CD4-positive, alpha-beta T cell treated with Interleukin-4 for 4 hours (primary cell): ENCODE measurements around the gene SFTA2.
"Not testable (repeated sequence)": the region's sequence is repeated elsewhere in the genome, so short reads cannot be mapped to it uniquely, and the experiment has no call there.

Experiments used
- DNase-seq: peaks from one replicate; pipeline ENCODE4 v3.0.0-alpha.2; 2020

The SFTA2 gene

DNA sequence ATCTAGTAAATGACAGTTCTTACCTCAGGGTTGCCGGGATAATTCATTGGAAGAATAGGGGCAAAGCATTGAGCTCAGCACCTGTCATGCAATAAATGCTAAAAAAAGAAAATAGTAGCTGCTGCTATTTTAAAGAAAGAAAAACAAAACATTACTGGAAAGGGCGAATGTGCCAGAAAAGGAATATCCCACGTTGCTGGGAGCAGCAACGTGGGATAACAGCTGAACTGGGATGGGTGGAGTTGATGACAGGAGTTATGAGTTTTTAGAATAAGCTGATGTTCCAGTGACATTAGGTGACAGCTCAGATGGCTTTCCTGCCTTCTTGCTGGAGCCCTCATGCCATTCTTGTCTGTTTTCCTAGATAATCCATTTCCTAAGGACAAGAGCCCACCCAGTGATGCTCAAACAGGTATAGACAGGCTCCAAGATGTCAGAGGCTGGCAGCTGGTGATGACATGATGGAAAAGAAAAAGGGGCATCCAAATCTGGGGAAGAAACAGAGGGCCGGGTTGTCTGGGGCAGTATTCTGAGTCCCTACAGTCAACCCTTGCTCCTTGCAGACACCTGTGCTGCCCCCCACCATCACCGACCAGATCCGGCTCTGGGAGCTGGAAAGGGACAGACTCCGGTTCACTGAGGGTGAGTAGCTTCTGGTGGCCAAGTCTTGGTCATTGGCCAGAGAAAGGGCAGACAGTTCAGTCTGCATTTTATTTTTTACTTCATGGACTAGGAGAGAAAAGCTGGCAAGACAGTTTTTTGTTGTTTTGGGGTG is 19.0 kb downstream of the SFTA2 start:
- no peak for DNase-seq

DNA sequence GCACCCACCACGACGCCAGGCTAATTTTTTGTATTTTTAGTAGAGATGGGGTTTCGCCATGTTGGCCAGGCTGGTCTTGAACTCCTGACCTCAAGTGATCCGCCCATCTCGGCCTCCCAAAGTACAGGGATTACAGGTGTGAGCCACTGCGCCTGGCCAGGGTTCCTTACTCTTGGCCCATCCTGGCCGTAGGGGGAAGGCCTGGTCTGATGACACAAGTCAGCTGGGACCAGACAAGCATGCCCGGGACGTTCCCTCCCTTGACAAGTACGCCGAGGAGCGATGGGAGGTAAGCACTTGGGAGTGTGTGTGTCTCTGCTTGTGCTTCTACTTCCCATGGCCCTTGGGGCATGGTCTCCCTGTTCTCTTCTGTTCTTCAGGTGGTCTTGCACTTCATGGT is 21.5 kb downstream of the SFTA2 start:
- not testable (repeated sequence) for DNase-seq

DNA sequence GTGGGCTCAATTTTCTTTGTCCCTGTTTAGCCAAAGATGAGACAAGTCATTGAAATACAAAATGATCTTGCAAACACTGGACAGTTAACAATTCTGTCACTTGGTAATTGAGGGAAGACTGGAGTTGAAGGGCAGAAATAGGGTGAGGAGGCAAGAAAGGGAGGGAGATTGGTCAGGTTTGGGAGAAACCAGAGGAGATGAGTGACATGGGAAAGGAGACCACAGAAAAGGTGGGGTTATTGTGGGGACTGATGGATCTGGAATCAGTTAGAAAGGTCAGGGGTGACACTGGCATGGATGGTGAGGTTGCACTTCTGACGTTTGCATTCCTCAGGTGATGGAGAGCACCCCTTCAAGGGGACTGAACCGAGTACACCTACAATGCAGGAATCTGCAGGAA is 23.3 kb downstream of the SFTA2 start:
- DNase-seq: no peak

DNA sequence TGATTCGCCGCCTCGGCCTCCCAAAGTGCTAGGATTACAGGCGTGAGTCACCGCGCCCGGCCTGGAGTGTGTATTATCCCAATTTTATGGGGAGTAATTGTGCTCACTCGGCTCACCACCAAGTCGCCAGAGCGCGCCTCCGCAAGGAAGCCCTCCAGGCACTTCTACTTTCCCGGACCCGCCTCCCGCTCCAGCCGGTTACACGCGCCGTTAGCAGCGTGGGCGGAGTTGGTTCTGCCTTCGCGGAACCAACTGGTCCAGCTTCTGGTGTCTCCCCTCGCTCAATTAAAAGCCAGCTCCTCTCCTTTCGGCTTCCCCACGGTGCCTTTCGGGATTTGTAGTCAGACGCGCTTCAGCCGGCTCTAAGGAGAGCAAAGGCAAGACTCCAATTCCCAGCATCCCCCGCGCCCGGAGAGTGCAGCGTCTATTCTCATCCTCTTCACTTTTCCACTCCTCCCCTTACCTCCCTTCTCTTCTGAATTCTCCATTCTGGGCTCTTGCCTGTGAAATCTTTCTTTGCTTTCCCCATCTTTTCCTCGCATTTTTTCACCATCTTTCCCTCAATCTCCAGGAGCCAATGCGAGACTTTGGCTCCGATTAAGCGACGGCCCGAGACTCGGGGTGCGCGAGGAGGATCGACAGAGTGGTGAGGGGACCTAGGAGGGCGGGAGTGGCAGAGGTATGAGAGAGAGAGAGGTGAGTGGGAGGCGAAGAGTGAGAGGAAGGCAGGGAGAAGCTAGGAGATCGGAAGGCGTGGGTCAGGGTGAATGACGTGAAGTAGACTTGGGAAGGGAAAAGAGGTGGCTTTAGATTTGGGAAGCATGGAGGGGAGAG is 24.0 kb downstream of the SFTA2 start, which contains the start of gene GTF2H4:
Gene GTF2H4, plus strand, starts transcription at position 450 of the 834 bp plus-strand sequence.
- peak; percentile 96 for DNase-seq

DNA sequence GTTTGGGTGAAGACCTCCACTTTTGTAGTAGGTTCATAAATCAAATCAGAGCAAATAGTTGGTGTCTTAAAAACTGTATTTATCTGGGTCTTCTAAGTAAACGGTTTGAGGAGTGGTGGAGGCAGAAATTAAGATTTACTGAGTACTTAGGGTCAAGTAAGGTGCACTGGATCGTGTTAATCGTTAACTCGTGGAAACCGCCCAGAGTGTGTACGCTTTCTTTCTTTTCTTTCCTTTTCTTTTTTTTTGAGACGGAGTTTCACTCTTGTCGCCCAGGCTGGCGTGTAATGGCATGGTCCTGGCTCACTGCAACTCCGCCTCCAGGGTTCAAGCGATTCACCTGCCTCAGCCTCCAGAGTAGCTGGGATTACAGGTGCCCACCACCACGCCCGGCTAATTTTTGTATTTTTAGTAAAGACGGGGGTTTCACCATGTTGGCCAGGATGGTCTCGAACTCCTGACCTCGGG is 24.6 kb downstream of the SFTA2 start:
- DNase-seq: not testable (repeated sequence)

DNA sequence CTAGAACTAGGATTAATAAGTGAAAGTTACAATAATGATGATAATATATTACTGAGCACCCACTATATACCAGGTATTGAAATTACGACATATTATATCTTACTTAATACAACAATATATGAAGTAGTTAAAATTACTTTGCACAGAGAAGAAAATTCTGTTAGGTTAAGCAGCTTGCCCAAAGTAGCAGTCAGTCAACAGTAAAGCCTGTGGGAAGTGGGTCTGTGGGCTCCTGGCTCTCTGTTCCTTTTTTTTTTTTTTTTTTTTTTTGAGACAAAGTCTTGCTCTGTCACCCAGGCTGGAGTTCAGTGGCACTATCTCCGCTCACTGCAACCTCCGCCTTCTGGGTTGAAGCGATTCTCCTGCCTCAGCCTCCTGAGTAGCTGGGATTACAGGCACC is 28.7 kb downstream of the SFTA2 start:
- DNase-seq: no peak

DNA sequence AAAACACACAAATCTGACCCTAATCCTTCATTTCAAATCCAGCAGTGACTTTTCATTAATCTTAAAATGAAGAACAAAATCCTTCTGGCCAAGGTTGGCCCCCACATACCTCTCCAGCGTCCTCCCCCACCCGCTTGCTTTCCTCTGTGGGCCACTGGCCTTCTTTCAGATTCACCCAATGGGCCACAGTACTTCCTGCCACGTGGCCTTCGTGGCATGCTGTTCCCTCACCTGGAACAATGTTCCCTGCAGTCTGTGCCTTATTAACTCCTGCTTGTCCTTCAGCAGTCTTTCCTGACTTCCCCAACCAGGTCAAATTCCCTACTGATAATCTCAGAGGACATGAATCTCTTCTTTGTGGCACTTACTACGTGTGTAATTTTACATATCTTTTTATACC is 29.3 kb downstream of the SFTA2 start:
- DNase-seq: no peak

DNA sequence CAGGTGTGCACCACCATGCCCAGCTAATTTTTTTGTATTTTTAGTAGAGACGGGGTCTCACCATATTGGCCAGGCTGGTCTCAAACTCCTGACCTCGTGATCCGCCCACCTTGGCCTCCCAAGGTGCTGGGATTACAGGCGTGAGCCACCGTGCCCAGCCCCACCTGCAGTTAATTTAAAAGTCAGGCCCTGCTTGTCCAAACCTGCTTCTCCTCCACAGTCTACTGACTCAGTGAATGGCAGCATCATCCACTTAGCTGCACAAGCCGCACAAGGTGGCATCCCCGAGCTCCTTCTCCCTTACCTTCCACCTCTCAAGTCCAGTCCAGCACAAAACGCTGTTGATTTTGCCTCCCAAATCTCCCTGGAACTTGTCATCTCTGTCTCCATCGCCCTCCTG is 29.8 kb downstream of the SFTA2 start:
- not testable (repeated sequence) for DNase-seq

DNA sequence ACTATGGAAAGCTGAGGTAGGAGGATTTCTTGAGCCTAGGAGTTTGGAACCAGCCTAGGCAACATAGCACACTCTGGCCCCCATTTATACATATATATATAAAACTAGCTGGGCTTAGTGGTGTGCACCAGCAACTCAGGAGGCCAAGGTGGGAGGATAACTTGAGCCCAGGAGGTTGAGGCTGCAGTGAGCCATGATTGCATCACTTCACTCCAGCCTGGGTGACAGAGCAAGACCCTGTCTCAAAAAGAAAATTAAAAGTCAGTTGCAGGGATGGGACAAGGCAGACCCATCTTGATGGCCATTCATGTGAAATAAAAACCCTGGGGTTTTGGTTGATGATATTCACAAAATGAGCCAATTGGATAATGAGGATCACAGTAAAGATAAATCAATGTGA is 30.5 kb downstream of the SFTA2 start:
- DNase-seq: no peak

DNA sequence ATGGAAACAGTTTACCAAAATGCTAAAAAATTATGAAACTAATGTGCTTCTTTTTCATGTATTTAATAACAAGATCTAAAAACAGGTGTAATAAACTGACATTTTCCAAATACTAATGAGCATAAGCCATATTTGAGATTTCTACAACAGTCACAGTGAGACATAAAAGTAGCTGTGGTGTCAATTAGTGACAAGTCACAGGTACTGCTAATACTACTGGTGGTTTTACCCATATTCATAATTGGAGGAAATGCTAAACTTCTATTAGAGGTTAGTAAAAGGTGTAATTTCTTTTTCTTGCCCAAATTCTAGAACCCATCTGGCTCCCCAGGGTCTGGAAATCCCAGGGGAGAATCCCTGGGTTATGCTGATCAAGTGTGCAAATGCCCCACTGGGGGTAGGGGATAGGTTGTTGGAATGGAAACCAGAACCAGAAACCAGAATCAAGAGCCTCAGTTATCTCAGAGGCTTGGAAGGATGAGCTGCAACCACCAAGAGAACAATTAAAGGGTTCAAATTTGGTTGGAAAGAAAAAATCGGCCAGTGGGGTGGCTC is 31.0 kb downstream of the SFTA2 start:
- no peak for DNase-seq

DNA sequence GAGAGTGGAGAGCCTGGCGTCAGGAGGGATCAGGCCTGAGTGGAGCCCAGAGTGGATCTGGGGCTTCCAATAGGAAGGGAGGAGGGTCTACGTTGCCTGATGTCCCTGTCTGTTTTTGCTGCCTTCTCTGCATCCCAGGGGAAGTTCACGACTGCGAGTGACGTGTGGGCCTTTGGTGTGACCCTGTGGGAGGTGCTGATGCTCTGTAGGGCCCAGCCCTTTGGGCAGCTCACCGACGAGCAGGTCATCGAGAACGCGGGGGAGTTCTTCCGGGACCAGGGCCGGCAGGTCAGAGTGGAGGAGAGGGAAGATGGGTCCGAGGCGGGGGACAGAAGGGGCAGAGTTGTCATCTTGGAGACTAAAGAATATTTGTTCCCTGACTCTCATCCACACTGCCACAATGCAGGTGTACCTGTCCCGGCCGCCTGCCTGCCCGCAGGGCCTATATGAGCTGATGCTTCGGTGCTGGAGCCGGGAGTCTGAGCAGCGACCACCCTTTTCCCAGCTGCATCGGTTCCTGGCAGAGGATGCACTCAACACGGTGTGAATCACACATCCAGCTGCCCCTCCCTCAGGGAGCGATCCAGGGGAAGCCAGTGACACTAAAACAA is 33.1 kb downstream of the SFTA2 start:
- DNase-seq: no peak

DNA sequence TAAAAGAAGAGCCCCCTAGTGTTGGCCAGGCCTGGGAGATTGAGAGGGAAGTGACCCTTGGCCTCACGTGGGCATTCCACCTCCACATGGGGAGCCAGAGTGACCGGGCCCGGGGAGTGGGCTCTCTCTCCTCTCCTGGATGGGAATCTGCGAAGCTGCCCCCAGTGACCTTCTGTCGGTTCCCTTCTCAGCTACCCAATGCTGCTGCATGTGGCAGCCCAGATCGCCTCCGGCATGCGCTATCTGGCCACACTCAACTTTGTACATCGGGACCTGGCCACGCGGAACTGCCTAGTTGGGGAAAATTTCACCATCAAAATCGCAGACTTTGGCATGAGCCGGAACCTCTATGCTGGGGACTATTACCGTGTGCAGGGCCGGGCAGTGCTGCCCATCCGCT is 34.1 kb downstream of the SFTA2 start:
- no peak for DNase-seq

DNA sequence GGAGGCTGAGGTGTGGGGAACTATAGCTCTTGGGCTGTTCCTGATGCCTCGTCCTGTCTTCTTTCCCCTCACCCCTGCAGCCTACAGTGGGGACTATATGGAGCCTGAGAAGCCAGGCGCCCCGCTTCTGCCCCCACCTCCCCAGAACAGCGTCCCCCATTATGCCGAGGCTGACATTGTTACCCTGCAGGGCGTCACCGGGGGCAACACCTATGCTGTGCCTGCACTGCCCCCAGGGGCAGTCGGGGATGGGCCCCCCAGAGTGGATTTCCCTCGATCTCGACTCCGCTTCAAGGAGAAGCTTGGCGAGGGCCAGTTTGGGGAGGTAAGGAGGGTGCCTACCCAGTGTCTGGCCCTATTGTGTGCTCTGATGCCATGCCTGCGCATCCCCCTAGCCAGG is 35.4 kb downstream of the SFTA2 start:
- DNase-seq: no peak

DNA sequence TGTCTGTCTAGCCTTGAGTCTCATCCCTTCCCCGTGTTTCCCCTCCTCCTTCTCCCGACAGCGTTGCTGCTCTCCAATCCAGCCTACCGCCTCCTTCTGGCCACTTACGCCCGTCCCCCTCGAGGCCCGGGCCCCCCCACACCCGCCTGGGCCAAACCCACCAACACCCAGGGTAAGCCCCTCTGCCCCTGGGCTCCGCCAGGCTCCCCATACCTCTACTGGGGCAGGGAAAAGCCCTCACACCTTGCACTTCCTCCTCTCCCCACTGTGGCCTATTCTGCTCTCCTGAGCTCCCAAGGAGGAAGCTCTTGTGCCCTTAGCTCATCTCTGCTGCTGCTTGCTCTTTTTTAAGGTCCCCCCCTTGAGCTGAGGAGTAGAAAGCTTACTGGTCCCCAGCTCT is 36.6 kb downstream of the SFTA2 start:
- no peak for DNase-seq

DNA sequence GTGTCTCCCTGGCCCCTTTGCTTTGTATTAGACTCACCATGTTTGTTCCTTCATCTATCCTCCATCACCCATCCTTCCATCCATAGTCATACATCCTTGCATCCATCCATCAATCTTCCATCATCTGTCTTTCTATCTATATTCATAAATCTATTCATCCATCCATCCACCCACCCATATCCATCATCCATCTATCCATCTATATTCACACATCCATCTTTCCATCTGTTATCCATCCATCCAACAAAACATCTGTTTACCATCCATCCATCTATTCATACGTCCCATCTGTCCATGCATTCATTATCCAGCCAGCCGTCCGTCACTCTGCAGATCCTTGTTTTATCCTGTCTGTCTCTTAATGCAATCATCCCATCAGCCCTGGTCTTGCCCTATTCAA is 37.0 kb downstream of the SFTA2 start:
- no peak for DNase-seq

DNA sequence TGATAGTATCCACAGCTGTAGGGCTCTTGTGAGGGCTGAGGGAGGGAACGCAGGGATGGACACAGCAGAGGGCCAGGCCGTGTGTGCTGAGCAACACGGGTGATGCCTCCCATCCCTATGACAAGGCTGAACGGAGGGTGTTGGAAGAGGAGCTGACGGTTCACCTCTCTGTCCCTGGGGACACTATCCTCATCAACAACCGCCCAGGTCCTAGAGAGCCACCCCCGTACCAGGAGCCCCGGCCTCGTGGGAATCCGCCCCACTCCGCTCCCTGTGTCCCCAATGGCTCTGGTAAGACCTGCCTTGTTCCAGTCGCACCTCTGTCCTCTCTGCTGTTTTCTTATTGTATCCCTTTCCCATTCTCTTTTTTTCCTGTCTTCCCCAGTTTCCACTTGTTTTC is 37.6 kb downstream of the SFTA2 start:
- DNase-seq: no peak

DNA sequence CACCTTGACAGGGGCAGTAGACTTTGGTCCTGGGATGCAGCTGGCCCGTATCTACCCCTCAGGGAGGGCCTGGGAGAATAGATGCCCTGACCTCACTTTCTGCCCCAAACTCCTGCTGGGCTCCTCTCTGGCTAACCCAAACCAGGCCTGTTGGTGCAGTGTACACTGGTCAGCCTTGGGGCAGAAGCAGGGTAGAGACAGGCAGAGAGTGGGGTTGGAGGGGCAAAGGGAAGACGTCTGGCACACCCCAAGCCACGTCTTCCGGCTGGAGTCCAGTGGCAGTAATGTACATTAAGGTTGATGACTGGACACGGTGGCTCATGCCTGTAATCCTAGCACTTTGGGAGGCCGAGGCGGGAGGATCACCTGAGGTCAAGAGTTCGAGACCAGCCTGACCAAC is 38.3 kb downstream of the SFTA2 start:
- no peak for DNase-seq

DNA sequence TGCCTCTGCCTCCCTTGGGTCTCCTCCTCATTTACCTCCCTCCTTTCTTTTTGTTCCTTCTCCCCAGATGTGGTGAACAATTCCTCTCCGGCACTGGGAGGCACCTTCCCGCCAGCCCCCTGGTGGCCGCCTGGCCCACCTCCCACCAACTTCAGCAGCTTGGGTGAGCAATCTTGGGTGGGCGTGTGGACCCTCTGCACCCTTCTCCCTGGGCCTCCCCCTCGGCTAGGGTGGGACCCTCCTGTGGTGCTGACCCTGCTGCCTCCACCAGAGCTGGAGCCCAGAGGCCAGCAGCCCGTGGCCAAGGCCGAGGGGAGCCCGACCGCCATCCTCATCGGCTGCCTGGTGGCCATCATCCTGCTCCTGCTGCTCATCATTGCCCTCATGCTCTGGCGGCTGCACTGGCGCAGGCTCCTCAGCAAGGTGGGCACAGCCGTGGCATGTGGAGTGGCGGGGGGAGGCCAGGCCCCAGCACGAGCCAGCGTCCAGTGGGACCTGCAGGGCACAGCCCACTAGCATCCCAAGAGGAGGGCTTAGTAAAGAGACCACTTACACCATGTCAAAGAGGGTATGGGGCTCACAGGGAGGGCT is 38.9 kb downstream of the SFTA2 start:
- no peak for DNase-seq

DNA sequence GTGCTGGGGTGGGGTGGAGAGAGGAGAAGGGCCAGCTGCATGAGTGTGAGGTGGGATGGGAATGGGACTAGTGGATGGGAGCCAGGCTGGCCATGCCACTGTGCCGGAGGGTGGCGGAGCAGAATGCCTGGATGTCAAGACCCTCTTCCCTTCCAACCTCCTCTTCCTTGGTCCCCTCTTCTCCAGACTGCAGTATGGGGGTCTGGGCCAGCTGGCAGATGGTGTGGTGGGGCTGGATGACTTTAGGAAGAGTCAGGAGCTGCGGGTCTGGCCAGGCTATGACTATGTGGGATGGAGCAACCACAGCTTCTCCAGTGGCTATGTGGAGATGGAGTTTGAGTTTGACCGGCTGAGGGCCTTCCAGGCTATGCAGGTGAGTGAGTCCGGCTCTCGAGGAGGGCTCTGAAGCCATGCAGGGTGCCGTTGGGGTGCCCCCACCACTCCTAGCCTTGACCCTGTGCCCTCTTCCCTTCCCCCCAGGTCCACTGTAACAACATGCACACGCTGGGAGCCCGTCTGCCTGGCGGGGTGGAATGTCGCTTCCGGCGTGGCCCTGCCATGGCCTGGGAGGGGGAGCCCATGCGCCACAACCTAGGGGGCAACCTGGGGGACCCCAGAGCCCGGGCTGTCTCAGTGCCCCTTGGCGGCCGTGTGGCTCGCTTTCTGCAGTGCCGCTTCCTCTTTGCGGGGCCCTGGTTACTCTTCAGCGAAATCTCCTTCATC is 40.0 kb downstream of the SFTA2 start:
- DNase-seq: no peak

DNA sequence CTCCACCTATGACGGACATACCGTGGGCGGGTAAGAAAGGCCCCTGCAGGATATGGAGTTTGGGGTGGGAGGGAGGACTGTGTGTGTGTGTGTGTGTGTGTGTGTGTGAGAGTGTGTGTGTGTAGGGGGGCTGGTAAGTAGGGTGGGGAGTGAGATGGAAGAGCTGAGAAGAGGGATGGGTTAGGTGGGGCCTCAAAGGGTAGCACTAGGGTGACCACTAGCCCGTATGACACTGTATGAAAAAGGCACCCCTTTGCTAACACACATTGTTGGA is 40.6 kb downstream of the SFTA2 start:
- no peak for DNase-seq

DNA sequence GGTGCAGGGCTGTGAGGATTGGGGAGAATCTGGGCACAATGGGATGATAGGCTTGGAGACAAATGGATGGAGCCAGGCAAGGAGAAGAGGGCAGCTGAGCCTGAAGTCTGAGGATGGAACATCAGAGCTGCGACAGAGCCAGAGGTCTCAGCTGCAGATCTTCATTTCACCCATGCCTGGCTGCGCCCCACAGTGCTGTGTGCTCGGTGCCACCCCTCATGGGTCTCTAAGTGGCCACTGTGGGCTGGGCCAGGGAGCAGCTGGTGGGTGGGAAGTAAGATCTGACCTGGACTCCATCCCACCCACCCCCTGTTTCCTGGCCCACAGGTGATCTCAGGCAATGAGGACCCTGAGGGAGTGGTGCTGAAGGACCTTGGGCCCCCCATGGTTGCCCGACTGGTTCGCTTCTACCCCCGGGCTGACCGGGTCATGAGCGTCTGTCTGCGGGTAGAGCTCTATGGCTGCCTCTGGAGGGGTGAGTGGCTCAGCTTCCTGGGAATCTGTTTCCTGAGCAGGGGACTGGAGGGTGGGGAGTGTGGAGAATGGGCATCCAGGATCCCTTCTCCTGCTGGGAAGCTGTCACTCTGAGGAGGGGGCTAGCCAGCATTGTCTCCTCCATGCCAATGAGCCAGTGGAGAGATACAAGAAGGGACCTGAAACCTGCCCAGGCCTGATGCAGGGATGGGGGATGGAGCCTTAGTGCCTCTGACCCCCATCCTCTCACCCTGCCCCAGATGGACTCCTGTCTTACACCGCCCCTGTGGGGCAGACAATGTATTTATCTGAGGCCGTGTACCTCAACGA is 41.1 kb downstream of the SFTA2 start:
- DNase-seq: no peak
